Ishikawa (cell line): ENCODE measurements around the gene DGKI.

ENCODE experiments used
- CEBPB ChIP-seq: IDR thresholded peaks from 2 replicates; pipeline ENCODE4 v1.6.1; 2012
- CREB1 ChIP-seq: IDR thresholded peaks from 2 replicates; pipeline ENCODE4 v1.6.1; 2012; ENCODE audit warnings: low read depth
- EGR1 ChIP-seq: IDR thresholded peaks from 2 replicates; pipeline ENCODE4 v1.6.1; 2012
- EP300 ChIP-seq: IDR thresholded peaks from 2 replicates; pipeline ENCODE4 v1.6.1; 2012; ENCODE audit warnings: borderline replicate concordance
- FOXM1 ChIP-seq: IDR thresholded peaks from 2 replicates; pipeline ENCODE4 v1.6.1; 2012; ENCODE audit warnings: low read depth, borderline replicate concordance
- RAD21 ChIP-seq: IDR thresholded peaks from 2 replicates; pipeline ENCODE4 v1.6.1; 2012; ENCODE audit warnings: low read depth
- TAF1 ChIP-seq: IDR thresholded peaks from 2 replicates; pipeline ENCODE4 v1.6.1; 2012; ENCODE audit warnings: low read depth, mild to moderate bottlenecking
- TCF12 ChIP-seq: IDR thresholded peaks from 2 replicates; pipeline ENCODE4 v1.6.1; 2012; ENCODE audit warnings: low read depth
- TEAD4 ChIP-seq: IDR thresholded peaks from 2 replicates; pipeline ENCODE4 v1.6.1; 2012
- YY1 ChIP-seq: IDR thresholded peaks from 2 replicates; pipeline ENCODE4 v1.6.1; 2012; ENCODE audit warnings: low read depth
- TF ChIP-seq, protein P1 (sequence below): IDR thresholded peaks from 2 replicates; pipeline ENCODE4 v1.6.1; 2012
- TF ChIP-seq, protein P2 (sequence below): IDR thresholded peaks from 2 replicates; pipeline ENCODE4 v1.6.1; 2012; ENCODE audit warnings: low read depth, mild to moderate bottlenecking

DNA sequence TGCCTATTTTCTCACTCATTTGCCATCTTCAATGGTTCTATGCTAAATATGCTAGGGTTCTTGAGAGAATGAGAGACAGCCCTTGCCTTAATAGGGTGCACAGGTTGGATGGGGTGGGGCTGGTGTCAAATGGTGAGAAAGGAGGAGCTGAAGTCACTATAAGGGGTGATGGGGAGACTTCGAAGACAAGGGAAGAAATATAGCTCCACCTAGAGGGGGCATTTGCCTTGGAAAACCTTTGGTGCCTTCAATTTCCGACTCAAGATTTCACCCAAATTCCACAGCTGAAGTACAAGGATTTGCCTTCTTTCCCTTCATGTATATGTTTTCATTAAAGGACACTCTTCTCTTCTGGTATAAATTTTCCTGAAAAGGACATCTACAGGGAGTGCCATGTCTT lies 508.9 kb downstream of the DGKI start:
- TF ChIP-seq EP300 (no peak), CEBPB (no peak), CREB1 (no peak), TAF1 (no peak), TCF12 (no peak), RAD21 (no peak), TEAD4 (no peak), YY1 (no peak), EGR1 (no peak), FOXM1 (no peak)
- TF ChIP-seq, protein P1, sequence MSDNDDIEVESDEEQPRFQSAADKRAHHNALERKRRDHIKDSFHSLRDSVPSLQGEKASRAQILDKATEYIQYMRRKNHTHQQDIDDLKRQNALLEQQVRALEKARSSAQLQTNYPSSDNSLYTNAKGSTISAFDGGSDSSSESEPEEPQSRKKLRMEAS: no peak
- TF ChIP-seq, protein P2, sequence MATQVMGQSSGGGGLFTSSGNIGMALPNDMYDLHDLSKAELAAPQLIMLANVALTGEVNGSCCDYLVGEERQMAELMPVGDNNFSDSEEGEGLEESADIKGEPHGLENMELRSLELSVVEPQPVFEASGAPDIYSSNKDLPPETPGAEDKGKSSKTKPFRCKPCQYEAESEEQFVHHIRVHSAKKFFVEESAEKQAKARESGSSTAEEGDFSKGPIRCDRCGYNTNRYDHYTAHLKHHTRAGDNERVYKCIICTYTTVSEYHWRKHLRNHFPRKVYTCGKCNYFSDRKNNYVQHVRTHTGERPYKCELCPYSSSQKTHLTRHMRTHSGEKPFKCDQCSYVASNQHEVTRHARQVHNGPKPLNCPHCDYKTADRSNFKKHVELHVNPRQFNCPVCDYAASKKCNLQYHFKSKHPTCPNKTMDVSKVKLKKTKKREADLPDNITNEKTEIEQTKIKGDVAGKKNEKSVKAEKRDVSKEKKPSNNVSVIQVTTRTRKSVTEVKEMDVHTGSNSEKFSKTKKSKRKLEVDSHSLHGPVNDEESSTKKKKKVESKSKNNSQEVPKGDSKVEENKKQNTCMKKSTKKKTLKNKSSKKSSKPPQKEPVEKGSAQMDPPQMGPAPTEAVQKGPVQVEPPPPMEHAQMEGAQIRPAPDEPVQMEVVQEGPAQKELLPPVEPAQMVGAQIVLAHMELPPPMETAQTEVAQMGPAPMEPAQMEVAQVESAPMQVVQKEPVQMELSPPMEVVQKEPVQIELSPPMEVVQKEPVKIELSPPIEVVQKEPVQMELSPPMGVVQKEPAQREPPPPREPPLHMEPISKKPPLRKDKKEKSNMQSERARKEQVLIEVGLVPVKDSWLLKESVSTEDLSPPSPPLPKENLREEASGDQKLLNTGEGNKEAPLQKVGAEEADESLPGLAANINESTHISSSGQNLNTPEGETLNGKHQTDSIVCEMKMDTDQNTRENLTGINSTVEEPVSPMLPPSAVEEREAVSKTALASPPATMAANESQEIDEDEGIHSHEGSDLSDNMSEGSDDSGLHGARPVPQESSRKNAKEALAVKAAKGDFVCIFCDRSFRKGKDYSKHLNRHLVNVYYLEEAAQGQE: no peak
